ENCODE results near the gene RMI2. TPM values are rescaled to one million over a fixed set of nuclear protein-coding genes. Genes with fewer than 3 reads are reported as not detected.
"Not testable (repeated sequence)": the region's sequence is repeated elsewhere in the genome, so short reads cannot be mapped to it uniquely, and the experiment has no call there.

The RMI2 gene
- total RNA-seq, 1 experiment from 2014 or later: 11.1 TPM

- Histone ChIP-seq H3K9me3 (ENCODE audit: control insufficient read depth, insufficient read depth, low read depth, low read length) (no peaks in the 10 kb centered on the region), H3K4me3 (ENCODE audit: low read depth in 2 of 2, low read length in 2 of 2) (no peak overlapping the region), H3K27ac (ENCODE audit: low read length) (no peak overlapping the region), H3K27me3 (ENCODE audit: control insufficient read depth, insufficient read depth, low read length) (no peaks in the 10 kb centered on the region), H3K36me3 (ENCODE audit: control insufficient read depth, insufficient read depth, low read length) (no peaks in the 10 kb centered on the region), H3K4me1 (ENCODE audit: control insufficient read depth, insufficient read depth, low read length) (no peaks in the 10 kb centered on the region)
- DNase-seq (ENCODE audit: low read depth, low spot score): no peak
- no peak for ATAC-seq
- TF ChIP-seq POLR2AphosphoS5 (IDR thresholded peaks at IDR 0.05; ENCODE audit: low read depth, low read length) (no peak), CTCF (IDR thresholded peaks at IDR 0.05) (no peak)
- TF ChIP-seq, protein P1, sequence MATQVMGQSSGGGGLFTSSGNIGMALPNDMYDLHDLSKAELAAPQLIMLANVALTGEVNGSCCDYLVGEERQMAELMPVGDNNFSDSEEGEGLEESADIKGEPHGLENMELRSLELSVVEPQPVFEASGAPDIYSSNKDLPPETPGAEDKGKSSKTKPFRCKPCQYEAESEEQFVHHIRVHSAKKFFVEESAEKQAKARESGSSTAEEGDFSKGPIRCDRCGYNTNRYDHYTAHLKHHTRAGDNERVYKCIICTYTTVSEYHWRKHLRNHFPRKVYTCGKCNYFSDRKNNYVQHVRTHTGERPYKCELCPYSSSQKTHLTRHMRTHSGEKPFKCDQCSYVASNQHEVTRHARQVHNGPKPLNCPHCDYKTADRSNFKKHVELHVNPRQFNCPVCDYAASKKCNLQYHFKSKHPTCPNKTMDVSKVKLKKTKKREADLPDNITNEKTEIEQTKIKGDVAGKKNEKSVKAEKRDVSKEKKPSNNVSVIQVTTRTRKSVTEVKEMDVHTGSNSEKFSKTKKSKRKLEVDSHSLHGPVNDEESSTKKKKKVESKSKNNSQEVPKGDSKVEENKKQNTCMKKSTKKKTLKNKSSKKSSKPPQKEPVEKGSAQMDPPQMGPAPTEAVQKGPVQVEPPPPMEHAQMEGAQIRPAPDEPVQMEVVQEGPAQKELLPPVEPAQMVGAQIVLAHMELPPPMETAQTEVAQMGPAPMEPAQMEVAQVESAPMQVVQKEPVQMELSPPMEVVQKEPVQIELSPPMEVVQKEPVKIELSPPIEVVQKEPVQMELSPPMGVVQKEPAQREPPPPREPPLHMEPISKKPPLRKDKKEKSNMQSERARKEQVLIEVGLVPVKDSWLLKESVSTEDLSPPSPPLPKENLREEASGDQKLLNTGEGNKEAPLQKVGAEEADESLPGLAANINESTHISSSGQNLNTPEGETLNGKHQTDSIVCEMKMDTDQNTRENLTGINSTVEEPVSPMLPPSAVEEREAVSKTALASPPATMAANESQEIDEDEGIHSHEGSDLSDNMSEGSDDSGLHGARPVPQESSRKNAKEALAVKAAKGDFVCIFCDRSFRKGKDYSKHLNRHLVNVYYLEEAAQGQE (IDR thresholded peaks at IDR 0.05; ENCODE audit: insufficient read depth in 1 of 2, low read depth in 2 of 2, low read length in 1 of 2): no peak
- POLR2A ChIA-PET: interaction anchor here (0.6 kb wide), 2 partner anchors 9 to 277 kb away, joined by 3 to 7 read pairs; no protein-coding TSS in a partner anchor
- intact Hi-C loops (cut with micrococcal nuclease; ENCODE audit: unreplicated experiment): no loop called here
- no TSS peak for BruUV-seq (replicated peaks)
- in situ Hi-C loops (cut with HindIII; ENCODE audit: low pct_unique_long_range_greater_than_20kb, low sequenced_read_pairs): no loop called here
- CTCF ChIA-PET: interaction anchor here (0.6 to 0.7 kb wide), 2 partner anchors 111 to 208 kb away, joined by 3 to 4 read pairs; no protein-coding TSS in a partner anchor
Measured at GRCh38 chr16:11370084-11370931, 25.0 kb downstream of the RMI2 start.

GRCh38 chr16:11370932-11371279, 25.6 kb downstream of the RMI2 start:
- H3K27ac ChIP-seq (ENCODE audit: low read length); POLR2A ChIA-PET; H3K27me3 ChIP-seq (ENCODE audit: control insufficient read depth, insufficient read depth, low read length); H3K9me3 ChIP-seq (ENCODE audit: control insufficient read depth, insufficient read depth, low read depth, low read length); H3K4me3 ChIP-seq (ENCODE audit: low read depth in 2 of 2, low read length in 2 of 2); DNase-seq (ENCODE audit: low read depth, low spot score); H3K36me3 ChIP-seq (ENCODE audit: control insufficient read depth, insufficient read depth, low read length); in situ Hi-C loops (cut with HindIII; ENCODE audit: low pct_unique_long_range_greater_than_20kb, low sequenced_read_pairs); H3K4me1 ChIP-seq (ENCODE audit: control insufficient read depth, insufficient read depth, low read length); intact Hi-C loops (cut with micrococcal nuclease; ENCODE audit: unreplicated experiment); BruUV-seq (replicated peaks); ATAC-seq: not testable (repeated sequence)
- CTCF ChIA-PET: interaction anchor here (0.7 kb wide), 2 partner anchors 111 to 674 kb away, joined by 4 to 7 read pairs; no protein-coding TSS in a partner anchor

GRCh38 chr16:11372073-11372828, 27.0 kb downstream of the RMI2 start:
- ATAC-seq (no peak), DNase-seq (ENCODE audit: low read depth, low spot score) (no peak)
- no TSS peak for BruUV-seq (replicated peaks)
- Histone ChIP-seq H3K36me3 (ENCODE audit: control insufficient read depth, insufficient read depth, low read length) (no peaks in the 10 kb centered on the region), H3K9me3 (ENCODE audit: control insufficient read depth, insufficient read depth, low read depth, low read length) (no peaks in the 10 kb centered on the region), H3K27me3 (ENCODE audit: control insufficient read depth, insufficient read depth, low read length) (no peaks in the 10 kb centered on the region; the same call in 1 of the 2 replicates), H3K27ac (ENCODE audit: low read length) (no peak overlapping the region), H3K4me1 (ENCODE audit: control insufficient read depth, insufficient read depth, low read length) (no peaks in the 10 kb centered on the region), H3K4me3 (ENCODE audit: low read depth in 2 of 2, low read length in 2 of 2) (no peak overlapping the region)
- POLR2A ChIA-PET: no interaction called here
- CTCF ChIA-PET: no interaction called here
- in situ Hi-C loops (cut with HindIII; ENCODE audit: low pct_unique_long_range_greater_than_20kb, low sequenced_read_pairs): no loop called here
- intact Hi-C loops (cut with micrococcal nuclease; ENCODE audit: unreplicated experiment): no loop called here
- TF ChIP-seq TCF7L2 (IDR thresholded peaks at IDR 0.05; ENCODE audit: low read depth, low read length) (no peak), SIN3A (IDR thresholded peaks at IDR 0.05; ENCODE audit: borderline replicate concordance, insufficient read depth, low read depth, low read length) (no peak), CTCF (IDR thresholded peaks at IDR 0.05) (no peak; the same call in 1 of the 2 replicates), POLR2AphosphoS5 (IDR thresholded peaks at IDR 0.05; ENCODE audit: low read depth, low read length) (no peak)
- TF ChIP-seq, protein P1 (IDR thresholded peaks at IDR 0.05; ENCODE audit: insufficient read depth in 1 of 2, low read depth in 2 of 2, low read length in 1 of 2): no peak
